ENCODE data around the gene XYLT1. TPM values are rescaled to one million over a fixed set of nuclear protein-coding genes. Genes with fewer than 3 reads are reported as not detected.

XYLT1 gene
- total and polyA plus RNA-seq, 2 of the 8 experiments (the other 6 are each of a cell fraction or from before 2014, with no cell fraction given): 6.6 to 25.4 TPM

DNA sequence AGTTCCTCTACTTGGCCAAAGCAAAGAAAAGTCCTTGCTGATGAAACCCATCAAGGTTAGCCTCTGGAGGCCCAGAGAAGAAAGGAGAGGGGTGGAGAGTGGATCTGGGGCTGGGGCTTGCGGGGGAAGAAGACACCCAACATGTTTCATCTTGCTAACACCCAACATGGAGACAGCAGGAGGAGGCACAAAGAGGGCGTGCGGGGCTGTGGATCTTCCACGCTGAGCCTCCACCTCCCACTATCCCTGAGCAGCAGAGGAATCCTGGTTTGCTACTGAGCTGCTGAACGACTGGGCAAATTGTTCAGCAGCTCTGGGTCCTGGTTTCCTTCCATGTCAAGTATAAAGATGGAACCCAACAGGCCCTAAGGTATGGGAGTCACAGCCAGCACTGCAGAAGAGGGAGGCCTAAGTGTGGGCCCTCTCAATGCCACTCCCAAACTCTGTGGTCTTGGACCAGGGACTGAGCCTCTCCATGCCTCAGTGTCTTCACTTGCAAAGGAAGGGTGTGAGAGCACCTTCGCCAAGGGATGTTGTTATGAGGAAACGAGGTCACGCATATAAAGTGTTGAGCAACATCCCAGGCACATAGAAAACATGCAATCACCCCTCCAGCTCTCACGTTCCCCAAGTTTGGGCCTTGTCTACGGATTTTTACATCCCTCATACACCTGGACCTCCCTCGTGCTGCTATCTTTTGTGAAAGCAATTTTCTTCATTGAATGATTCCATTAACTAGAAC, 122.5 kb downstream of the XYLT1 start:
- no peak overlapping the region for H3K9ac ChIP-seq (replicated peaks in 1 of 4; ENCODE audit: extremely low read depth in 1 of 4, low read depth in 3 of 4, low read length in 3 of 4)
- DNase-seq (ENCODE audit: low read depth in 1 of 2, low spot score in 2 of 2): no peak
- H4K5ac ChIP-seq (ENCODE audit: insufficient read length, low read depth, low read length): no peak overlapping the region
- H3K14ac ChIP-seq (ENCODE audit: insufficient read length): no peak overlapping the region
- H2BK12ac ChIP-seq (ENCODE audit: low read depth, low read length): no peak overlapping the region
- no peaks in the 10 kb centered on the region for H3K36me3 ChIP-seq (ENCODE audit: control insufficient read depth in 2 of 4, insufficient read depth in 4 of 4, low read length in 3 of 4)
- no peak overlapping the region for H2BK120ac ChIP-seq (replicated peaks; ENCODE audit: low read depth, low read length)
- H4K8ac ChIP-seq (ENCODE audit: extremely low read depth, insufficient read depth, low read length): no peak overlapping the region
- no peak overlapping the region for H3K18ac ChIP-seq (ENCODE audit: extremely low read depth, low read length)
- WGBS, 2 experiments (ENCODE audit: extremely low coverage in 1 of 2, insufficient coverage in 1 of 2, insufficient read length in 1 of 2, insufficient replicate concordance in 2 of 2, low coverage in 1 of 2, low lambda C conversion rate in 2 of 2, missing lambda C conversion rate in 1 of 2): 90% methylated on average over 10 of the region's 11 CpGs; no CpG with 5 or more reads in 1 of the 2 experiments
- FAIRE-seq: no peak
- H2BK15ac ChIP-seq (ENCODE audit: low read length): no peak overlapping the region
- H3K4ac ChIP-seq (replicated peaks; ENCODE audit: insufficient read length, low read depth, low read length): no peak overlapping the region
- no peak overlapping the region for H3K4me3 ChIP-seq (ENCODE audit: extremely low read depth in 1 of 4, insufficient read depth in 2 of 4, low read depth in 3 of 4, low read length in 4 of 4)
- no peaks in the 10 kb centered on the region for H3K79me2 ChIP-seq (ENCODE audit: control insufficient read depth in 1 of 2, insufficient read depth in 2 of 2, low read length in 2 of 2)
- H2AFZ ChIP-seq (ENCODE audit: low read length): no peak overlapping the region
- H4K20me1 ChIP-seq (replicated peaks in 1 of 2; ENCODE audit: control insufficient read depth in 1 of 2, insufficient read depth in 2 of 2, low read length in 2 of 2): no peaks in the 10 kb centered on the region
- CTCF ChIA-PET (ENCODE audit: partially characterized antibody): interaction anchor here (1.1 to 1.8 kb wide), 3 partner anchors 12 to 131 kb away, joined by 3 to 4 read pairs (median 4); no protein-coding TSS in a partner anchor
- no peak overlapping the region for H4K91ac ChIP-seq (replicated peaks; ENCODE audit: insufficient read length, low read length)
- H3K4me2 ChIP-seq (ENCODE audit: insufficient read depth in 1 of 2, low read depth in 2 of 2, low read length in 2 of 2): no peak overlapping the region
- no peak overlapping the region for H3K56ac ChIP-seq (replicated peaks; ENCODE audit: insufficient read length, low read depth, low read length)
- H3K79me1 ChIP-seq (ENCODE audit: low read depth, low read length): no peaks in the 10 kb centered on the region; the same call in 1 of the 2 replicates
- no peak overlapping the region for H3K23ac ChIP-seq (ENCODE audit: insufficient read length)
- no peaks in the 10 kb centered on the region; a peak in 1 of 7 replicates for H3K4me1 ChIP-seq (replicated peaks in 1 of 4; ENCODE audit: control insufficient read depth in 3 of 4, insufficient read depth in 4 of 4, low read length in 3 of 4)
- no peaks in the 10 kb centered on the region for H3K23me2 ChIP-seq (ENCODE audit: low read depth, low read length)
- H2BK5ac ChIP-seq (ENCODE audit: low read depth, low read length): 0 out of 2 replicates have a peak overlapping the region, but pooled peaks have one; percentile 5
- H2AK5ac ChIP-seq (ENCODE audit: low read depth, low read length): no peak overlapping the region
- H2BK20ac ChIP-seq (ENCODE audit: low read length): no peak overlapping the region
- TF ChIP-seq BACH1 (IDR thresholded peaks at IDR 0.05; ENCODE audit: low read length): no peak
- TF ChIP-seq CEBPB (IDR thresholded peaks at IDR 0.05; ENCODE audit: low read depth, low read length): no peak
- TF ChIP-seq SIX5 (IDR thresholded peaks at IDR 0.05; ENCODE audit: low read depth, low read length): no peak
- no peak for TF ChIP-seq POU5F1 (IDR thresholded peaks at IDR 0.05; ENCODE audit: low read depth, low read length)
- no peak for TF ChIP-seq KDM4A (IDR thresholded peaks at IDR 0.05; ENCODE audit: low read depth, low read length, severe bottlenecking)
- TF ChIP-seq PHF8 (conservative IDR thresholded peaks at IDR 0.05; ENCODE audit: low read depth, low read length): no peak
- TF ChIP-seq JUN (IDR thresholded peaks at IDR 0.05; ENCODE audit: low read depth, low read length): no peak
- POLR2A ChIA-PET (ENCODE audit: partially characterized antibody): interaction anchor here (1.4 kb wide), 1 partner anchor 57 kb away, joined by 3 read pairs; no protein-coding TSS in a partner anchor
- H3K9me3 ChIP-seq (ENCODE audit: insufficient read depth in 2 of 2, low read depth in 1 of 2, low read length in 1 of 2): no peaks in the 10 kb centered on the region
- no peak overlapping the region for H3K27ac ChIP-seq (ENCODE audit: low read depth, low read length)
- no peaks in the 10 kb centered on the region for H3K27me3 ChIP-seq (replicated peaks in 1 of 4; ENCODE audit: control insufficient read depth in 3 of 4, extremely low read depth in 1 of 4, insufficient read depth in 3 of 4, low read length in 3 of 4)

Measured in H1 (cell line).